Keratinocyte (primary cell): ENCODE results near the gene TRPM3. TPM values are rescaled to one million over a fixed set of nuclear protein-coding genes. Genes with fewer than 3 reads are reported as not detected.

Experiments
- DNase-seq: peaks from one replicate; pipeline ENCODE4 v3.0.0-alpha.2; 2011; ENCODE audit warnings: low read depth, missing footprints, low spot score
- FAIRE-seq: peaks from 2 replicates; lab custom pipeline; 2011; peaks lifted over from hg19 to GRCh38; lab: Jason Lieb, UNC
- H2AFZ ChIP-seq: 2 replicates; pipeline ENCODE4 v1.6.0; 2012; ENCODE audit warnings: low read length, control low read depth, inconsistent platforms; ENCODE audit not compliant: control insufficient read depth
- H3K27ac ChIP-seq: 2 replicates; pipeline ENCODE4 v1.5.1; 2011; ENCODE audit warnings: low read length; ENCODE audit not compliant: control insufficient read depth, insufficient read depth
- H3K27me3 ChIP-seq: 3 replicates; pipeline ENCODE4 v1.6.0; 2011; ENCODE audit warnings: low read length; ENCODE audit not compliant: control insufficient read depth, insufficient read depth; ENCODE audit errors: extremely low read depth
- H3K36me3 ChIP-seq, 2 experiments: 2 replicates in 1 of 2; 3 replicates in 1 of 2; pipeline ENCODE4 v1.5.1; 2011; ENCODE audit warnings: low read length in 2 of 2, mild to moderate bottlenecking in 1 of 2; ENCODE audit not compliant: control insufficient read depth in 2 of 2, insufficient read depth in 2 of 2; ENCODE audit errors: extremely low read depth in 1 of 2
- H3K4me1 ChIP-seq: 3 replicates; pipeline ENCODE4 v1.5.1; 2011; ENCODE audit warnings: low read length; ENCODE audit not compliant: control insufficient read depth, insufficient read depth; ENCODE audit errors: extremely low read depth
- H3K4me2 ChIP-seq: 3 replicates; pipeline ENCODE4 v1.6.0; 2011; ENCODE audit warnings: low read depth, low read length; ENCODE audit not compliant: control insufficient read depth, insufficient read depth; ENCODE audit errors: extremely low read depth
- H3K4me3 ChIP-seq, 3 experiments: fragments of 200-600 bp in 1 of 3; sonication (generic) in 1 of 3; 2 replicates in 2 of 3; 3 replicates in 1 of 3; pipeline ENCODE4 v1.5.1; 2011 to 2016; ENCODE audit warnings: low read length in 3 of 3, mild to moderate bottlenecking in 3 of 3, control low read depth in 2 of 3, inconsistent platforms in 1 of 3, low read depth in 1 of 3, mixed read lengths in 1 of 3, mixed run types in 1 of 3, moderate library complexity in 1 of 3; ENCODE audit not compliant: control insufficient read depth in 2 of 3, insufficient read depth in 2 of 3; ENCODE audit errors: extremely low read depth in 1 of 3
- H3K79me2 ChIP-seq: 2 replicates; pipeline ENCODE4 v1.6.0; 2012; ENCODE audit warnings: low read length; ENCODE audit not compliant: control insufficient read depth, insufficient read depth
- H3K9ac ChIP-seq: 3 replicates; pipeline ENCODE4 v1.6.0; 2011; ENCODE audit warnings: low read length; ENCODE audit not compliant: control insufficient read depth, insufficient read depth; ENCODE audit errors: extremely low read depth
- H3K9me1 ChIP-seq: 3 replicates; pipeline ENCODE4 v1.6.0; 2011; ENCODE audit warnings: low read length; ENCODE audit not compliant: control insufficient read depth, insufficient read depth; ENCODE audit errors: extremely low read depth
- H3K9me3 ChIP-seq: 2 replicates; pipeline ENCODE4 v1.5.1; 2012; ENCODE audit warnings: low read depth, low read length; ENCODE audit not compliant: control insufficient read depth
- H4K20me1 ChIP-seq: 3 replicates; pipeline ENCODE4 v1.6.0; 2011; ENCODE audit warnings: low read length; ENCODE audit not compliant: control insufficient read depth, insufficient read depth; ENCODE audit errors: extremely low read depth
- EZH2 ChIP-seq: IDR thresholded peaks from one replicate; pipeline ENCODE4 v1.6.1; 2012; ENCODE audit warnings: inconsistent platforms, mild to moderate bottlenecking, low read length, moderate library complexity
- dilution Hi-C: fragments of 300-500 bp; cut with MboI; formaldehyde crosslinking; loops from one replicate; pipeline ENCODE4 v1.7.0; 2020; ENCODE audit warnings: low sequenced_read_pairs; ENCODE audit not compliant: extremely low pct_ligation_motif_present
- polyA plus RNA-seq, 5 experiments: library from polyadenylated mRNA; depleted of rRNA in 3 of 5; stranded (reverse) in 3 of 5; stranded (forward) in 1 of 5; unstranded in 1 of 5; fragments of >200 nt; gene quantifications; 1 replicate in 1 of 5; 2 replicates in 3 of 5; 3 replicates in 1 of 5; pipeline versions ENCODE4 v1.2.1 to v1.2.3, GENCODE V29; 2011 to 2012; ENCODE audit warnings: missing spikeins in 2 of 5, low read depth in 1 of 5, low replicate concordance in 1 of 5
- TF ChIP-seq, protein P1 (sequence below), 3 experiments: IDR thresholded peaks in 1 of 3; conservative IDR thresholded peaks in 1 of 3; optimal IDR thresholded peaks in 1 of 3; 2 replicates in 2 of 3; 3 replicates in 1 of 3; pipeline versions ENCODE3 to v1.5.1; 2011; ENCODE audit warnings: low read length in 3 of 3, mild to moderate bottlenecking in 3 of 3, moderate library complexity in 2 of 3, control low read depth in 1 of 3, inconsistent platforms in 1 of 3; ENCODE audit not compliant: insufficient read depth in 2 of 3; ENCODE audit errors: extremely low read depth in 1 of 3

The TRPM3 gene
- polyA plus RNA-seq, 1 donor (not counting 4 experiments of a cell fraction or from before 2014, with no cell fraction given), result 0.03 TPM

DNA sequence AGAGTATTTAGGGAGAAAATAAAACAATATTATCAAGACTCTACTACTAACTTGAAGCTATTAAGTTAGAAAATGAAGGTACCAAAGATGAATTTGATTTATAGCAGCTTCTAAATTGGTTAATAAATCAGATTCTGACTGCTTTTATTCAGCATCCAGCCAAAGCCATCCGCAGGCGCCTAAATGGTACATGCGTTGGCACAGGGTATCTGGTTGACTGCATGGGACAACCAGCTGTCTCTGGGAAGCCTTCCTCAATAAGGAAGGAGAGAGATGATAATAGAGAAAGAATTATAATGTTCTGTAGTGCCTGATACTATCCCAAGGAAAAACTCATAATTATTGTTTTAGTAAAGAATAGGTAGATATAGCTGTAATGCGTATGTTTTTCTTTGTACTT, 9.1 kb upstream of the TRPM3 start:
- FAIRE-seq (no peak), DNase-seq (no peak)
- Histone ChIP-seq H3K4me1 (no peaks in the 10 kb centered on the region), H2AFZ (no peak overlapping the region), H3K36me3 (no peaks in the 10 kb centered on the region), H3K79me2 (no peaks in the 10 kb centered on the region), H3K4me2 (no peak overlapping the region), H3K9me1 (no peaks in the 10 kb centered on the region), H3K27me3 (no peaks in the 10 kb centered on the region), H4K20me1 (no peaks in the 10 kb centered on the region), H3K27ac (no peak overlapping the region), H3K9ac (no peak overlapping the region), H3K4me3 (no peak overlapping the region), H3K9me3 (no peaks in the 10 kb centered on the region)
- dilution Hi-C loops, result no loop called here
- TF ChIP-seq, protein P1, sequence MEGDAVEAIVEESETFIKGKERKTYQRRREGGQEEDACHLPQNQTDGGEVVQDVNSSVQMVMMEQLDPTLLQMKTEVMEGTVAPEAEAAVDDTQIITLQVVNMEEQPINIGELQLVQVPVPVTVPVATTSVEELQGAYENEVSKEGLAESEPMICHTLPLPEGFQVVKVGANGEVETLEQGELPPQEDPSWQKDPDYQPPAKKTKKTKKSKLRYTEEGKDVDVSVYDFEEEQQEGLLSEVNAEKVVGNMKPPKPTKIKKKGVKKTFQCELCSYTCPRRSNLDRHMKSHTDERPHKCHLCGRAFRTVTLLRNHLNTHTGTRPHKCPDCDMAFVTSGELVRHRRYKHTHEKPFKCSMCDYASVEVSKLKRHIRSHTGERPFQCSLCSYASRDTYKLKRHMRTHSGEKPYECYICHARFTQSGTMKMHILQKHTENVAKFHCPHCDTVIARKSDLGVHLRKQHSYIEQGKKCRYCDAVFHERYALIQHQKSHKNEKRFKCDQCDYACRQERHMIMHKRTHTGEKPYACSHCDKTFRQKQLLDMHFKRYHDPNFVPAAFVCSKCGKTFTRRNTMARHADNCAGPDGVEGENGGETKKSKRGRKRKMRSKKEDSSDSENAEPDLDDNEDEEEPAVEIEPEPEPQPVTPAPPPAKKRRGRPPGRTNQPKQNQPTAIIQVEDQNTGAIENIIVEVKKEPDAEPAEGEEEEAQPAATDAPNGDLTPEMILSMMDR (optimal IDR thresholded peaks at IDR 0.05 in 1 of 3, IDR thresholded peaks at IDR 0.05 in 1 of 3, conservative IDR thresholded peaks at IDR 0.05 in 1 of 3; ENCODE audit: extremely low read depth in 1 of 3, insufficient read depth in 2 of 3, low read length in 3 of 3), result no peak
- TF ChIP-seq EZH2, result no peak

DNA sequence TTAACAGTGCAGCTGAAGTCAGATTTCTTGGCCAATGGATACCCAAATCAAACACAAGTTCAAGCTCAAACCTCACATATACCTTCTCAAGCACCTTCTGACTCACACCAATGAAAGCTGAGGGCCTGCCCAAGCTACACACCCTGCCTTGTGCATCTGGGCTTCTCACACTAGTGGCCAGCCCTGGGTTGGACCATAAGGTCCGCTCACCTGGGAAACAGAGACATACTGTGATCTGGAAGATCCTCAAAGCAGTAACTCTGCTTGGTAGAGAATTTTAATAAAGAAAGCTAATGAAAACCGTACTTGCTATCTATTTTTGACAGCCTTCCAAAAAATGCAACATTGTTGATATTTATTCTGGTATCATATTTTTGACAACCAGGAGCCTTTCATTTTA, 7.4 kb upstream of the TRPM3 start:
- dilution Hi-C loops, result no loop called here
- H3K4me1 ChIP-seq, result no peaks in the 10 kb centered on the region
- no peak overlapping the region for H3K27ac ChIP-seq
- H4K20me1 ChIP-seq, result no peaks in the 10 kb centered on the region
- no peak overlapping the region for H3K9ac ChIP-seq
- TF ChIP-seq, protein P1 (optimal IDR thresholded peaks at IDR 0.05 in 1 of 3, IDR thresholded peaks at IDR 0.05 in 1 of 3, conservative IDR thresholded peaks at IDR 0.05 in 1 of 3; ENCODE audit: extremely low read depth in 1 of 3, insufficient read depth in 2 of 3, low read length in 3 of 3), result no peak
- TF ChIP-seq EZH2, result no peak
- H3K79me2 ChIP-seq, result no peaks in the 10 kb centered on the region
- no peaks in the 10 kb centered on the region for H3K36me3 ChIP-seq
- H2AFZ ChIP-seq, result no peak overlapping the region
- no peaks in the 10 kb centered on the region for H3K9me1 ChIP-seq
- H3K9me3 ChIP-seq, result no peaks in the 10 kb centered on the region
- no peak for DNase-seq
- H3K27me3 ChIP-seq, result no peaks in the 10 kb centered on the region
- FAIRE-seq, result no peak
- H3K4me2 ChIP-seq, result no peak overlapping the region
- H3K4me3 ChIP-seq, result no peak overlapping the region
